Testis (tissue), 3 donors: ENCODE data around the gene SRSF1. TPM values are rescaled to one million over a fixed set of nuclear protein-coding genes. Genes with fewer than 3 reads are reported as not detected.

Source experiments
- DNase-seq: peaks from one replicate; pipeline ENCODE4 v3.0.0-alpha.2; 2019
- H3K27ac ChIP-seq, 2 donors: fragments of 200-600 bp; sonication (generic); one replicate each; pipeline ENCODE4 v1.5.1; 2019
- H3K27me3 ChIP-seq: fragments of 200-600 bp; sonication (generic); one replicate; pipeline ENCODE4 v1.5.1; 2019
- H3K36me3 ChIP-seq: fragments of 200-600 bp; sonication (generic); one replicate; pipeline ENCODE4 v1.5.1; 2017; ENCODE audit warnings: low read depth; ENCODE audit errors: missing control alignments
- H3K4me1 ChIP-seq: fragments of 200-600 bp; sonication (generic); one replicate; pipeline ENCODE4 v1.5.1; 2019
- H3K4me3 ChIP-seq, 2 donors: fragments of 200-600 bp; sonication (generic); one replicate each; pipeline ENCODE4 v1.5.1; 2017 to 2019
- H3K9me3 ChIP-seq: fragments of 200-600 bp; sonication (generic); one replicate; pipeline ENCODE4 v1.5.1; 2017
- POLR2A ChIP-seq: fragments of 450-650 bp; IDR thresholded peaks from one replicate; pipeline ENCODE4 v1.6.1; 2017; ENCODE audit warnings: antibody characterized with exemption, mild to moderate bottlenecking, moderate library complexity
- WGBS, 2 donors: methylation state at CpG; one replicate each; pipeline ENCODE4 v1.1.5; 2018; 5-methylcytosine and 5-hydroxymethylcytosine counted together
- intact Hi-C: fragments of 100-400 bp; cut with DNase I; formaldehyde crosslinking; loops from one replicate; pipeline ENCODE4 v1.15.1; 2023; ENCODE audit warnings: low total_unique reads
- polyA plus RNA-seq: library from polyadenylated mRNA; stranded (reverse); fragments of 350-450 nt; fragmentation: Illumina TruSeq; extraction: RNeasy Lipid Tissue Mini Kit (QIAGEN cat#74804); gene quantifications from one replicate; pipeline ENCODE4 v1.2.3, GENCODE V29; 2014; ENCODE audit warnings: low read depth, low replicate concordance; ENCODE audit not compliant: insufficient read depth
- small RNA-seq, 2 donors: library from RNA; depleted of rRNA; stranded (forward); fragments of <200 nt; gene quantifications; one replicate each; pipeline ENCODE3, GENCODE V24; 2016
- total RNA-seq, 2 donors: library from RNA; depleted of rRNA; stranded (reverse); fragments of >200 nt; gene quantifications; one replicate each; pipeline ENCODE4 v1.2.3, GENCODE V29; 2016
- TF ChIP-seq, protein P1 (sequence below), 3 experiments: fragments of 450-650 bp in 2 of 3; fragments of 200-600 bp in 1 of 3; sonication (generic) in 1 of 3; IDR thresholded peaks; one replicate each; pipeline ENCODE4 v1.5.1; 2016 to 2019; ENCODE audit warnings: antibody characterized with exemption in 3 of 3, mild to moderate bottlenecking in 2 of 3, moderate library complexity in 1 of 3

SRSF1 gene
- total and polyA plus RNA-seq, 3 donors from 2014 or later: 128 to 159 (median 150) TPM

DNA sequence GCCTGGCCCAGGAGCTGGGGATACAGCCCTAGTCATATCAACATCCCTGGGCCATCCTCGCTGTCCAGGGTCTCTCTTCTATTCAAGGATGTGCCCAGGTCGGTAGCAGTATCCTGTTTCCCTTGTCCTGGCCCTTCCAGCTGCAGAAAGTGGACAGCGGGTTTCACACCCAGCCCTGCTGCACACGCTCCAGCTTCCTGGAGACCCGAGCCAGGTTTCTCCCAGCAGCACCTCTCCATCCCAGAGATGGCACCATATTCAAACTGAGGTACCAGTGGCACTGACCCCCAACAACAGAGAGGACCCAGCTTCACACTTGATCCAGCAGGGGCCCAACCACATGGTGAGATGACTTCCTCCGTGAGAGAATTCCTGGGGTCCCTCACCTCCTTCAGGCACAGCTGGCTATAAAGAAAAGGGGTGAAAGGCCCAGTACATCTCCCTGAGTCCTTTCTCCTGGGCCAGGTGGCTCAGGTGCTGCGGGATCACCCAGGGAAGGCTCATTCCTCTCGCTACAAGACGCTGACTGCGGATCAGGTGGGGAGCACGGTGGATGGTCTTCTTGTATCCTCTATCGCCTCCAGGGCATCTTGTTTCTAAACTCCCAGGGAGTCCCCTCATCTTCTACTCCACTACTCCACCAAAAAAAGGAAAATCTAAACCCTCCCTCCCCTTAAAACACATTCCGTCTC lies 53.2 kb downstream of the SRSF1 start:
- H3K4me3 ChIP-seq: peak overlapping the region in 1 of 2 donors; percentile 71
- DNase-seq: no peak
- TF ChIP-seq, protein P1, sequence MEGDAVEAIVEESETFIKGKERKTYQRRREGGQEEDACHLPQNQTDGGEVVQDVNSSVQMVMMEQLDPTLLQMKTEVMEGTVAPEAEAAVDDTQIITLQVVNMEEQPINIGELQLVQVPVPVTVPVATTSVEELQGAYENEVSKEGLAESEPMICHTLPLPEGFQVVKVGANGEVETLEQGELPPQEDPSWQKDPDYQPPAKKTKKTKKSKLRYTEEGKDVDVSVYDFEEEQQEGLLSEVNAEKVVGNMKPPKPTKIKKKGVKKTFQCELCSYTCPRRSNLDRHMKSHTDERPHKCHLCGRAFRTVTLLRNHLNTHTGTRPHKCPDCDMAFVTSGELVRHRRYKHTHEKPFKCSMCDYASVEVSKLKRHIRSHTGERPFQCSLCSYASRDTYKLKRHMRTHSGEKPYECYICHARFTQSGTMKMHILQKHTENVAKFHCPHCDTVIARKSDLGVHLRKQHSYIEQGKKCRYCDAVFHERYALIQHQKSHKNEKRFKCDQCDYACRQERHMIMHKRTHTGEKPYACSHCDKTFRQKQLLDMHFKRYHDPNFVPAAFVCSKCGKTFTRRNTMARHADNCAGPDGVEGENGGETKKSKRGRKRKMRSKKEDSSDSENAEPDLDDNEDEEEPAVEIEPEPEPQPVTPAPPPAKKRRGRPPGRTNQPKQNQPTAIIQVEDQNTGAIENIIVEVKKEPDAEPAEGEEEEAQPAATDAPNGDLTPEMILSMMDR (IDR thresholded peaks at IDR 0.05): no peak
- no peak for TF ChIP-seq POLR2A
- peaks cover 9% of the 10 kb centered on the region for H3K4me1 ChIP-seq
- H3K36me3 ChIP-seq: no peaks in the 10 kb centered on the region
- no peaks in the 10 kb centered on the region for H3K27me3 ChIP-seq
- intact Hi-C loops: loop anchor here (10.0 kb wide), 1 partner anchor 59 kb away; no protein-coding TSS in a partner anchor
- no peaks in the 10 kb centered on the region for H3K9me3 ChIP-seq
- peak overlapping the region in 1 of 2 donors; percentile 87 for H3K27ac ChIP-seq
- 62 to 68% methylated on average over 13 of the region's 13 CpGs for WGBS, 2 donors

Small RNAs within 50 kb of the gene (small RNA-seq; reads per million reads assigned to genes)
- 0 reads per million in 2 donors for gene AC015813.4

Other genes with a start within 250 kb of the SRSF1 start
- gene MRPS23, start 157.2 kb downstream of the SRSF1 start, total RNA-seq: 10 to 100 TPM; 14.1 to 25.1 TPM
- 57.4 TPM for gene MRPS23, start 157.2 kb downstream of the SRSF1 start, polyA plus RNA-seq
- 1 to 10 TPM; 6.5 to 8.6 TPM for gene CUEDC1, start 51.8 kb downstream of the SRSF1 start, total RNA-seq
- gene CUEDC1, start 51.8 kb downstream of the SRSF1 start, polyA plus RNA-seq: 13.3 TPM
- 10 to 100 TPM; 58.6 TPM for gene VEZF1, start 19.0 kb downstream of the SRSF1 start, total RNA-seq
- gene VEZF1, start 19.0 kb downstream of the SRSF1 start, polyA plus RNA-seq: 54.8 TPM
- gene DYNLL2, start 76.2 kb upstream of the SRSF1 start, total RNA-seq: 10 to 100 TPM; 33.6 to 36.7 TPM
- gene DYNLL2, start 76.2 kb upstream of the SRSF1 start, polyA plus RNA-seq: 52.7 TPM
- gene OR4D1, start 141.1 kb upstream of the SRSF1 start, total RNA-seq: under 1 TPM; 0.06 to 0.39 TPM
- 0.18 TPM for gene OR4D1, start 141.1 kb upstream of the SRSF1 start, polyA plus RNA-seq
- gene OR4D2, start 159.7 kb upstream of the SRSF1 start, total RNA-seq: not detected
- gene OR4D2, start 159.7 kb upstream of the SRSF1 start, polyA plus RNA-seq: not detected
- not detected for gene EPX, start 185.5 kb upstream of the SRSF1 start, total RNA-seq
- not detected for gene EPX, start 185.5 kb upstream of the SRSF1 start, polyA plus RNA-seq
- gene MKS1, start 212.0 kb upstream of the SRSF1 start, total RNA-seq: 10 to 100 TPM; 32.0 to 34.3 TPM
- gene MKS1, start 212.0 kb upstream of the SRSF1 start, polyA plus RNA-seq: 32.3 TPM
- gene LPO, start 231.3 kb upstream of the SRSF1 start, total RNA-seq: 1 to 10 TPM; 1.8 to 2.0 TPM
- 2.7 TPM for gene LPO, start 231.3 kb upstream of the SRSF1 start, polyA plus RNA-seq